Hematopoietic multipotent progenitor cell treated with erythropoietin and hydrocortisone succinate and interleukin-3 and kit ligand, for 15 days (in vitro differentiated cells): Measurements from ENCODE around the gene FBXO10.
"Not testable (repeated sequence)": the region's sequence is repeated elsewhere in the genome, so short reads cannot be mapped to it uniquely, and the experiment has no call there.

Experiments used
- DNase-seq: peaks from one replicate; pipeline ENCODE4 v3.0.0-alpha.2; 2015; ENCODE audit warnings: low spot score

Gene FBXO10

GRCh38 chr9:37512437-37512836 lies 63.7 kb downstream of the FBXO10 start:
- no peak for DNase-seq

- DNase-seq, result no peak
These were observed 64.9 kb downstream of the FBXO10 start for GRCh38 chr9:37511016-37512010.

GRCh38 chr9:37510053-37510452 lies 66.1 kb downstream of the FBXO10 start:
- DNase-seq, result not testable (repeated sequence)

- no peak for DNase-seq
These were observed 66.6 kb downstream of the FBXO10 start for GRCh38 chr9:37509536-37509935.

GRCh38 chr9:37508834-37509206 lies 67.4 kb downstream of the FBXO10 start:
- DNase-seq, result peak; percentile 8

- no peak for DNase-seq
These were observed 67.9 kb downstream of the FBXO10 start for GRCh38 chr9:37508135-37508833.

- DNase-seq, result no peak
These were observed 68.5 kb downstream of the FBXO10 start for GRCh38 chr9:37507566-37508134.

GRCh38 chr9:37504605-37505004 lies 71.6 kb downstream of the FBXO10 start:
- no peak for DNase-seq

GRCh38 chr9:37503736-37504135 lies 72.4 kb downstream of the FBXO10 start:
- no peak for DNase-seq

GRCh38 chr9:37501957-37502596 lies 74.1 kb downstream of the FBXO10 start:
- DNase-seq, result no peak

GRCh38 chr9:37499297-37499696 lies 76.9 kb downstream of the FBXO10 start:
- DNase-seq, result no peak

GRCh38 chr9:37498457-37498856 lies 77.7 kb downstream of the FBXO10 start:
- no peak for DNase-seq

- DNase-seq, result no peak
These were observed 78.9 kb downstream of the FBXO10 start for GRCh38 chr9:37497320-37497719.

- DNase-seq, result no peak
These were observed 80.2 kb downstream of the FBXO10 start for GRCh38 chr9:37496020-37496419.

- DNase-seq, result no peak
These were observed 80.6 kb downstream of the FBXO10 start for GRCh38 chr9:37495571-37495970.

GRCh38 chr9:37491939-37492338 lies 84.2 kb downstream of the FBXO10 start:
- no peak for DNase-seq

GRCh38 chr9:37486616-37487548 lies 89.3 kb downstream of the FBXO10 start:
- no peak for DNase-seq

- DNase-seq, result no peak
These were observed 89.9 kb downstream of the FBXO10 start for GRCh38 chr9:37486256-37486615.

GRCh38 chr9:37485389-37486255 lies 90.6 kb downstream of the FBXO10 start, which contains the start of gene POLR1E:
POLR1E (plus strand) TSS chr9:37485948; CDS start chr9:37486048, 100 bp downstream.
- DNase-seq, result peak; percentile 95

- DNase-seq, result no peak
These were observed 95.4 kb downstream of the FBXO10 start for GRCh38 chr9:37480759-37481158.
